Measurements from ENCODE around the gene CPNE2. TPM values are rescaled to one million over a fixed set of nuclear protein-coding genes. Genes with fewer than 3 reads are reported as not detected.

Gene CPNE2
- total RNA-seq, 4 donors from 2014 or later = 28.2 to 66.0 (median 45.8) TPM

DNA sequence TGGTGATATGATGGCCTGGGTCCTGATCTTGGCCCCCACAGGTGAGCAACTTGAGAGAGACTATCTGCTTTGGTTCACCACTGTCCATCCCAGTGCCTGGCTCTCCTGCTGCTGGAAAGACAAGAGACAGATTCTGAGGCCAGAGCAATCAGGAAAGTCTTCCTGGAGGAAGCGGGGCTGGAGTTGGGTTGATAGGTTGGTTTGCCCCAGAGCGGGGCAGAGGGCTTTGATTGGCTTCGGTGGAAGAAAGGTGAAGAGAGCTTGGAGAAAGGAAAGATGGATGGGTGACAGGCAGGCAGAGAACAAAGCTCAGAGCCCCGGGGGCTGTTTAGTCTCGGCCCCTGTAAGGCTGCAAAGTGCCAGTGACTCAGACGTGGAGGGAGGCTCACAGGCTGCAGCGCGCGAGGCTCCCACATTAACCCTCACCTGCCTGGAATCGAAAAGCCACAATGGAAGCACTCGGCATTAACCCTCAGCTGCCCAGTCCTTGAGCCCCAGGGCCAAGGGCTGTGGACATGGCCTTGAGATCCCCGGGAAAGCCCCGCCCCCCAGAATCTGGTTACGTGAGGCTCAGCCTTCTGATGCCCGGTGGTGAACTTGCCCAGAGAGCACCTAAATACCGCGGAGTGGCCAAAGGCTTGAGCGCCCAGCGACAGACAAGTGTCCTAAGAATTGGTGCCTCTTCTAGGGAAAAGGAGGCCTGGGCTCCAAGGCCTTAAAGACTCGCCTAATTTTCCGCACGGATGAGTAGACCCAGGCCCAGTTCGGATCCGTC, 996 bp upstream of the CPNE2 start:
- DNase-seq (ENCODE audit: low spot score) (peak; percentile 34), ATAC-seq (ENCODE audit: low FRiP score) (peak; percentile 63)
- TF ChIP-seq, protein P1, sequence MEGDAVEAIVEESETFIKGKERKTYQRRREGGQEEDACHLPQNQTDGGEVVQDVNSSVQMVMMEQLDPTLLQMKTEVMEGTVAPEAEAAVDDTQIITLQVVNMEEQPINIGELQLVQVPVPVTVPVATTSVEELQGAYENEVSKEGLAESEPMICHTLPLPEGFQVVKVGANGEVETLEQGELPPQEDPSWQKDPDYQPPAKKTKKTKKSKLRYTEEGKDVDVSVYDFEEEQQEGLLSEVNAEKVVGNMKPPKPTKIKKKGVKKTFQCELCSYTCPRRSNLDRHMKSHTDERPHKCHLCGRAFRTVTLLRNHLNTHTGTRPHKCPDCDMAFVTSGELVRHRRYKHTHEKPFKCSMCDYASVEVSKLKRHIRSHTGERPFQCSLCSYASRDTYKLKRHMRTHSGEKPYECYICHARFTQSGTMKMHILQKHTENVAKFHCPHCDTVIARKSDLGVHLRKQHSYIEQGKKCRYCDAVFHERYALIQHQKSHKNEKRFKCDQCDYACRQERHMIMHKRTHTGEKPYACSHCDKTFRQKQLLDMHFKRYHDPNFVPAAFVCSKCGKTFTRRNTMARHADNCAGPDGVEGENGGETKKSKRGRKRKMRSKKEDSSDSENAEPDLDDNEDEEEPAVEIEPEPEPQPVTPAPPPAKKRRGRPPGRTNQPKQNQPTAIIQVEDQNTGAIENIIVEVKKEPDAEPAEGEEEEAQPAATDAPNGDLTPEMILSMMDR (IDR thresholded peaks at IDR 0.05) = no peak

DNA sequence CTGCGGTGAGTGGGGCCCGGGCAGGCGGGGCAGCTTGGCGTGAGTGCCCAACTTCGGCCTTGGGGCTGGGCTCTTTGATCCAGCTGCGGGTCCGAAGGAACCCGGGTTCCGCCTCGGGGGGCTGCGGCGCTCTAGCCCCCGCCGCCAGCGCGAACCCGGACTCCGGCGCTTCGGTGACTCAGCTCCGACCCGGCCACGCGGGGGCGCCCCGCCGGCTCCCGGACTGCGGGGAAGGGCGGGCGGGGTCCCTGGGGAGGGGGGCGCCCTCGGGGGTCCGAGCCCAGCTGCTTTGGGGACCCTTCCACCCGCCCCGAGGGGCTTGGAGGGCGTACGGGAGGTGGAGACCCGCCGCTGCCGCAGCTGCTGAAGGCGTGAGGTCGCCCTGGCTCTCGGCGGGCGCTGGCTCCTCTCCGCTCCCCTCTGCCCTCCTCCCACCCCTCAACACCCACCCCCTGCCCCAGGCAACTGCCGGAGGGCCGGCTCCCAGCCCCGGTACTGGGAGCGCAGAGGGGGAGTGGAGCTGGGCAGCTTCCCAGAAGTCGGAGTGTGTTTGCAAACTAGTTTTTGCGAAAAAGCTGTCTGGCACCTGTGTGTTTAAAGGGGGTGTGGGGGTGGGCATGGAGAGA, 516 bp downstream of the CPNE2 start:
- TF ChIP-seq, protein P1 (IDR thresholded peaks at IDR 0.05) = no peak

DNA sequence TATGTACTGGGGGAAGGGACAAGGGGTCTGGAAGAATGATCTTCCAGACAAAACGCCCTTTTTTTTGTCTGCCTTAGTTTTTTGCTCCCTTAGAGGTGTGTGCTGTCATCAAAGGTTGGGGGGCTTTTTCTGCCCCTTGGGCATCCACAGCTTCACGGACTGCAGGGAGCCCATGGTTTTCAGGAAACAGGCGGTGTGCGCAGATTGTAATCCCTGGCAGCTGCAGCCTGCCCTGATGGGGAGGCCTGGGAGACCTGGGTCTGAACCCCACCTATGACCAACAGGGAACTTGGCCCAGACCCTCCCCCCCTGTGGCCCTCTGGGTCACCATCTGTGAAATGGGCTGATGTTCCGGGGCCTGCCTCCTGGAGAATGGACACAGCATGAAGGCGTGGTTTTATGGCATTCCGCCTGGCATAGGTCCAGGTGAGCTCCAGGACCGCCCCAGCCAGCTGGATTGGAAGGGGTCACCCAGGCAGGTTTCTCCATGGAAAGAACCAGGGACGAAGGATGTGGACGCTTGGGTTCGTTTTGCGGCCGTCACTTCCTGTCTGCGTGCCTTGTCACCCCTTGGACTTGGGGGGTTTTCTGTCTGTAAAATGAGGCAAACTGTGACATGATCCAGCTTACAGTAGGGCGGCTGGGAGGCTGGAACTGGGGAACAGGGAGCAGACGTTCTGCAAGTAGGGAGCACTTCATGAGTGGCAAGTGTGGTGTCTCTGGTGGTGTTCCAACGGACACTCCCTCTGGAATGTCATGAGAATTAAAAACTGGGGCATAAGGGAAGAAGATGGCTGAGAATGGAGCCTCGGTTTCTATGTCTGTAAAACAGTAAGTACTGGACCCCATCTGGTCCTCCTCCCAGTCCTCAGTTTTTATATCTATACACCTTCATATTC, 1.5 kb downstream of the CPNE2 start:
- no peak for ATAC-seq (ENCODE audit: low FRiP score)
- TF ChIP-seq, protein P1 (IDR thresholded peaks at IDR 0.05) = no peak
- no peak for DNase-seq (ENCODE audit: low spot score)

More for the DNA sequence above, 516 bp downstream of the CPNE2 start:
- ATAC-seq (ENCODE audit: low FRiP score) (peak; percentile 62), DNase-seq (ENCODE audit: low spot score) (peak; percentile 37)

DNA sequence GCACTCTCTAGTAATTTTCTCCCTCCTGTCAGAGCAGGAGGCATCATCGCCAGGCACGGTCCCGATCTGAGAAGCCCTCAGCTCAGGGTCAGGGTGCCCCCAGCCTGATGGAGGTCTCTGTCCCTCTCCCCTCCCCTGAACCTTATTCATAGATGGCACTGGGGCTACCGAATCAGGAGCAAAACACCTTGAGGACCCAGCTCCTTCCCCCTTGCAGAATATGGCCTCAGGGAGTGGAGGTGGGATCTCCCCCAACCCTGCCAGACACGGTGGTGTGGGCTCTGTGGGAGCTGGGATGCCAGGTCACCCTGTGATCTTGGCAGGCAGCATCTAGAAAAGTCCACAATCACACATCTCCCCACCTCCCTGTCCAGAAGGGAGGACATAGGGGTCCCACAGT, 2.5 kb downstream of the CPNE2 start:
- DNase-seq (ENCODE audit: low spot score) (no peak), ATAC-seq (ENCODE audit: low FRiP score) (no peak)
- TF ChIP-seq, protein P1 (IDR thresholded peaks at IDR 0.05) = no peak

DNA sequence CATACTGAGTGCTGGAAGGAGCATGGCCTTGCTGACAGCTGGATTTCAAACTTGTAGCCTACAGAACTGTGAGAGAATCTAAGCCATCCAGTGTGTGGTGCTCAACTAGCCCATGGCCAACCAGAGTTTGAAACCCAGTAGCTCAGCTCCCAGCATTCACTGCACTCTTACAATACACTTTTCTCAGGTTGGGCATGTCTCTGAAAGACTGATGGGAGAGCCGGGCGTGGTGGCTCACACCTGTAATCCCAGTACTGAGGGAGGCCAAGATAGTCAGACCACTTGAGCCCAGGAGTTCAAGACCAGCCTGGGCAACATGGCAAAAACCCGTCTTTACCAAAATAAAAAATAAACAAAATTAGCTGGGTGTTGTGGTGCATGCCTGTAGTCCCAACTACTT, 3.8 kb downstream of the CPNE2 start:
- TF ChIP-seq, protein P1 (IDR thresholded peaks at IDR 0.05) = no peak
- DNase-seq (ENCODE audit: low spot score) = no peak
- ATAC-seq (ENCODE audit: low FRiP score) = no peak

DNA sequence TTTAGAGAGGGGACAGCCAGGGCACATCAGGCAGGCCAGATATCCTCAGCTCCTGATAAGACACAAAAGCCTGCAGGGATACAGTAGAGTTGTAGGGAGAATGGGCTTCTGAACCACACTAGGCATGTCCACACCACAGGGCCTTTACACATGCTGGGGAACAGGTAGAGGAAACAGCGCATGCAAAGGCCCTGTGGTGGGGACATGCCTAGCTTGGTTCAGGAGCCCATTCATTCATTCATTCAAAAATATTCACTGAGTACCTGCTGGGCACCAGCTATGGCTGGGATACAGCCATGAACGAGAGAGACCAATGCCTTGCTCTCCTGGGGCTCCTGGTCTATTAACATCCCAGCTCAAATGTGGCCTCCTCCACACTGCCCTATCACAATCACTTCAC, 4.4 kb downstream of the CPNE2 start:
- ATAC-seq (ENCODE audit: low FRiP score) = no peak

More for the DNA sequence above, 4.4 kb downstream of the CPNE2 start:
- no peak for DNase-seq (ENCODE audit: low spot score)
- TF ChIP-seq, protein P1 (IDR thresholded peaks at IDR 0.05) = no peak
